HG03342 (cell line): Measurements from ENCODE around the gene TYR.
"Not testable (repeated sequence)": the region's sequence is repeated elsewhere in the genome, so short reads cannot be mapped to it uniquely, and the experiment has no call there.

Experiments
- ATAC-seq: cut with Tn5 transposase; IDR thresholded peaks from one replicate; pipeline ENCODE4 v1.9.1; 2021; ENCODE audit warnings: mild to moderate bottlenecking, moderate library complexity; ENCODE audit not compliant: unreplicated experiment

The TYR gene

DNA sequence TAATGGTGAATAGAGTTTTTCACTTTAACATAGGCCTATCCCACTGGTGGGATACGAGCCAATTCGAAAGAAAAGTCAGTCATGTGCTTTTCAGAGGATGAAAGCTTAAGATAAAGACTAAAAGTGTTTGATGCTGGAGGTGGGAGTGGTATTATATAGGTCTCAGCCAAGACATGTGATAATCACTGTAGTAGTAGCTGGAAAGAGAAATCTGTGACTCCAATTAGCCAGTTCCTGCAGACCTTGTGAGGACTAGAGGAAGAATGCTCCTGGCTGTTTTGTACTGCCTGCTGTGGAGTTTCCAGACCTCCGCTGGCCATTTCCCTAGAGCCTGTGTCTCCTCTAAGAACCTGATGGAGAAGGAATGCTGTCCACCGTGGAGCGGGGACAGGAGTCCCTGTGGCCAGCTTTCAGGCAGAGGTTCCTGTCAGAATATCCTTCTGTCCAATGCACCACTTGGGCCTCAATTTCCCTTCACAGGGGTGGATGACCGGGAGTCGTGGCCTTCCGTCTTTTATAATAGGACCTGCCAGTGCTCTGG lies at the start of gene TYR:
TSS of gene TYR (plus strand) at position 185 of the 541 bp plus-strand sequence. CDS start at position 264, 79 bp downstream.
- ATAC-seq: no peak

DNA sequence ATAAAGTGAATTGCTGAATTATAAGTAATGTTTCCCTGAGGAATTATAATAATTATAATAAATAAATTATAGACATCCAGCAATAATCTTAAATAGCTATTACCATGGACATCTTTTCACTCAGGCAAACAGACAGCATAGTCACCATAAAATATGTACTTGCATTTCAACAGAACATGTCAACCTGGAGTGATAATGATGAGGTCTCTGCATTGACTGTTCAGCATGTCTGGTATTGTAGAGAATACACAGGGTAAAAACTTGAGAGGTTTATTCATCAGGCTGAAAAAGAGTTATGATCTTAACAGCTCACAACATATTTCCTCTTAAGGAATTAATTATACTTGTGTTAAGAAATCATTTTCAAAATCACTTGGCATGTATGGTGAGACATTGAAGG lies 41.1 kb upstream of the TYR start:
- no peak for ATAC-seq

DNA sequence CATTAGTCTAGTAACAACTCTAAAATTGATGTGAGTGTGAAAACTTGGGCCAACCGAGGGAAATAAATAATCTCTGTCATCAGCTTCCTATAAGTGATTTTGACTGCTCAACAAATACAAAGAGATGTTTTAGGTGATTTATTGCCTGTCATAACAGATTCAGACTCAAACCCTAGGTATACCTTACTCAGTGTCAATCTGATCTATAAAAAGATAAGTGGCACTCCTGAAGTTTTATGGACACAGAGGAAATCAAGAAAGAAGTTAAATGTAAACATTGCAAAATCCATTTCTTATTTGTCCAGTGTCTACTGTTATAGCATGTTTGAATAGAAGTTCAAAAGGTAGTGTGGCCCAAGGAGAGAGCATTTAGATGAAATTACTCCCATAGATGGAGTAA lies 30.4 kb upstream of the TYR start:
- ATAC-seq: no peak

DNA sequence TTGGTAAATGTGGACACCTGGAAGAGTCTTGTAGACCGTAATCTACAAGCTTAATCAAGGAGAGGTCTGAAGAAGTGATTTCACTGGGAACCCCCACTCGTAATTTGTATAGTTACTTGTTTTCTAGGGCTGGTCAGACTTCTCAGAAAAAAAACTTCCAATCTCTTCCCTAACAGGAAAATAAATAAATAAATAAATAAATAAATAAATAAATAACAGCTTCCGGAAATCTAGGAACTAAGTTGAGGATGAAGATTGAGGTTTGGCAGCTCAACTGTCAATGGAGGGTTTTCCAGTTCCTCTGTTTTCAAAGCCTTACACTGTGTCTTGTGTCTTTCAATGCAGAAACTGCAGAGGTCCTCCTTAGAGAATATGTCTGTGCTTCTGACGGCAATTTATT lies 17.7 kb upstream of the TYR start:
- no peak for ATAC-seq

DNA sequence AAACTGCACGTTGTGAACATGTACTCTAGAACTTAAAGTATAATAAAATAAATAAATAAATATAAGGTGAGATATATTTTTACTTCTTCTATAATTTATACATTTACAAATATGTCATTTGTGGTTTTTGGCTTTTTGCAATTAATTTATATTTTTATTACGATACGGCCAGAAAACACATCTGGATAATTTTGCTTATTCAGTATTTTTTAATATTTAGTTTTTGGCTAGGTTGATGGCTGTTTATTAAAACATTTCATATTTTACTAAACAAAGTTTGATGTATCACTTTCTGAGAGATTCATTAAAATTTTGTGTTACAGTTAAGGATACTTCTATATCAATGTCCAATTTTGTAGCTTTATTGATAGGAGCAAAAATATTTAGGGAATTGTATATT lies 15.7 kb upstream of the TYR start:
- no peak for ATAC-seq

DNA sequence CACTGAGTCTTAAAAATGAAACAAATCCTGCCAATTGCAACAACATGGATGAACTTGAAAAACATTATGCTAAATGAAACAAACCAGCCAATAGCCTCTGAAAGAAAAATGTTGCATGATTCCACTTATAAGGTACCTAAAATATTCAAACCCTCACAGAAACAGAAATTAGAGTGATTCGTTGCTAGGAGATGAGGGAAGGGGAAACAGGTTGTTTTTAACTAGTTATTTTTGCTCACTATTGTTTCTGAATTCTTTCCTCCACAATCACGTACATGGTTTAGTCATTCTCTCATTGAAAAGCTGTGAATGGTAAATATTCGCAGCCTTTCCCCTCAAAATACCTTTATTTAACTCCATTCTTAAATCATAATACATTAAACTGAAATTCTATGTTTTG lies 14.0 kb upstream of the TYR start:
- ATAC-seq: no peak

DNA sequence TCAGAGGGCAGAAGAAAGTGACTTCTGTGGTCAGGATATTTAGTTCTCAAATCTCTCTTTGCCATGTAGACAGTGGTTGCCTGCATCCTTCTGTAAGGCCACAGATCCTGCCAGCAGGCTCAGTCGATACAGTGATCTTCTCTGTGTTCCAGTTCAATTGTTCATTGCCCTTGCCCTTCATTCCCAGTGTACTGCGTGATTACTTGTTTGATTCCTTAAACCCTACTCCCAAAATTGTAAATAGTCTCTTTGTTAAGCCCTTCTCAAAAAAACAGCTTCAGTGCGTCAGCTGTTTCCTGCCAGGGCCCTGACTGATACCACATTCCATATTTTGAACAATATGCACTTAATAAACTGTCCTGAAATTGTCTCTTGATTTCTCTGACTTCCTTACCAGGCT lies 9.3 kb upstream of the TYR start:
- ATAC-seq: no peak

DNA sequence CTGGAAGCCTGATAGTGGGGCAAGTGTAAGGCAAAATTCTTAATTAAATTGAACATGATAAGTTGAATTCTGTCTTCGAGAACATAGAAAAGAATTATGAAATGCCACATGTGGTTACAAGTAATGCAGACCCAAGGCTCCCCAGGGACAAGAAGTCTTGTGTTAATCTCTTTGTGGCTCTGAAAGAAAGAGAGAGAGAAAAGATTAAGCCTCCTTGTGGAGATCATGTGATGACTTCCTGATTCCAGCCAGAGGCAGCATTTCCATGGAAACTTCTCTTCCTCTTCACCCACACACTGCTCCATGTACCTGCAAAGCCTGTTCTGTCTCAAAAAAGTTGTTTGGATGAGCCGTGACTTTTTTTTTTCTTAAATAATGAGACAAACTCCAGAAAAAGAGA lies 1.9 kb upstream of the TYR start:
- ATAC-seq: no peak

DNA sequence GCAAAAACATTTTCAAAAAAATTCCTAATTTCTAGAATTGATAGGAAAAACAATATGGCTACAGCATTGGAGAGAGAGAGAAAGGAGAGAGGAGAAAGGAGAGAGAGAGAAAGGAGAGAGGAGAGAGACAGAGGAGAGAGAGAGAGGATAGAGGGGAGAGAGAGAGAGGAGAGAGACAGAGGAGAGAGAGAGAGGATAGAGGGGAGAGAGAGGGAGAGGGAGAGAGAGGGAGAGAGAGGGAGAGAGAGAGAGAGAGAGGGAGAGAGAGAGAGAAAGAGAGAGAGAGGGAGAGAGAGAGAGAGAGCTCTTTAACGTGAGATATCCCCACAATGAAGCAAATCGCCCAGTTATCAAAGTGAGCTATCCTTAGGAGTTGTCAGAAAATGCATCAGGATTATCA lies 737 bp upstream of the TYR start:
- no peak for ATAC-seq

DNA sequence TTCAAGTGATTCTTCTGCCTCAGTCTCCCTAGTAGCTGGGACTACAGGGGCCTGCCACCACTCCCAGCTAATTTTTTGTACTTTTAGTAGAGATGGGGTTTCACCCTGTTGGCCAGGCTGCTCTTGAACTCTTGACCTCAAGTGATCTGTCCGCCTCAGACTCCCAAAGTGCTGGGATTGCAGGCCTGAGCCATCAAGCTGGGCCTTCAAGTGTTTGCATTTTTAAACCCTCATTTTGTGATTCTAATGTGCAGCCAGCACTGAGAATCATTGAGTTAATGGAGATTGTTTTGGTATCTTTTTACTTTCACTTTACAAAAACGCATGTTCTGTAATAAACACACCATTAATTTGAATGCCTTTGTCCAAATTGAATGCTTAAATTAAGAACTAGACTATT lies 3.4 kb downstream of the TYR start:
- no peak for ATAC-seq

DNA sequence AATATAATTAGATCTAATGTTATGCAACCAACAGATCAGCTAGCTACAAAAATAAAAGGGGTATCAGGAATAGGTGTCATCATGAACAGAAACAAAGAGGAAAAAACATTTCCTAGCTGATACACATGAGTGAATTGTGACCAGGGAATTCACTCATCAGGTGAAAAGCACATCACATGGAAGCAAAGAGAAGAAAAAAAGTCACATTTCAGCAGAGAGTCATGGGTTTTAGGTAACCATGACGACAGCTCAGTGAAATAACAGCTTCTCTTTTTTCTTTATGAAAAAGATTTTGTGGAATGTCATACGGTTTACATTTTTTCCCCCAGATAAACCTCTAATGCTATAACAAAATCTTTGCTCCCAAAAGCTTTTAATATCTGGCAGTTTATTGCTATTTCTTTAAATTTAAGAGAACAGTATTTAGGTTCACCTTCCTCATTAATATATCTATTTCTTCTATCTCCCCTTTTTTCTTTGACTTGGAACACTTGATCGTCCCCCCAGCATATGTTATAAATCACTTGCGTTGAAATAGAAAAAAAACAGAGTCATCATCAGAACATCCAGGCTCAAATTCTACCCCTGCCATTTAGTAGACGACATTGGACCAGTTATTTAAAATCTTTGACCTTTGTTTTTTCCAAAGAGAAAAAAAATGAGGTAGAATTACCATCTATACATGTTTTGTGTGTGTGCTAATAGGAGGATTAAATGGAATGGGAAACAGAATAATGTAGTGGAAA lies 5.3 kb downstream of the TYR start:
- ATAC-seq: no peak

DNA sequence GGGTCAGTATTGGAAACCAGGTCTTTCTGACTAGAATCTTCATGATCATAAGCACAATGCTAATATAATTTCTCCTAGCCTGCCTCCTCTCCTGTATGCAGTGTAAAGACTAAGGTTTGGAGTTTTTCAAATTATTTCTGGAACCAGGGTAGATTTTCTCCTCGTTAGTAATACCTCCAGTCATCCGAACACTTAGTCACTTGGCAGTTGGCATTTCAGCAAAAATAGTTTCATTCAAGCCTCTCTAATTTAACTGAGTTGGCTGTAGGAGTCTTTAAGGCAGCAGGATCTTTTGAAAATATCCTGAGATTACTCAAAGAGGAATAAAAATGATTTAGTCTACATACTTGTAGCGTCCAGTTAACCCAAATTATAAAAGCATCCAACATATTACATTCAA lies 6.3 kb downstream of the TYR start:
- no peak for ATAC-seq

DNA sequence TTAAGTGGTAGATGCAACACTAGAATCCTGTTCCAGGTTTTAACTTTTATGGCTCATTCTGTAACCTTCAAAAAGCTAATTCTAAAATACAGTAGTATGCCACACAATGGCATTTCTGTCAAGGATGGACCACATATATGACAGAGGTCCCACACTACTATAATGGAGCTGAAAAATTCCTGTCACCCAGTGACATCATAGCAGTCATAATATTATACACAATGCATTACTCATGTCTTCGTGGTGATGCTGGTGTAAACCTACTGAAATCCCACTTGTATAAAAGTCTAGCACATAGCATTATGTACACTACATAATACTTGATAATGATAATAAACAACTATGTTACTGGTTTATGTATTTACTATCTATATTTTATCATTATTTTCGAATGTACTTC lies 12.1 kb downstream of the TYR start:
- ATAC-seq: no peak

DNA sequence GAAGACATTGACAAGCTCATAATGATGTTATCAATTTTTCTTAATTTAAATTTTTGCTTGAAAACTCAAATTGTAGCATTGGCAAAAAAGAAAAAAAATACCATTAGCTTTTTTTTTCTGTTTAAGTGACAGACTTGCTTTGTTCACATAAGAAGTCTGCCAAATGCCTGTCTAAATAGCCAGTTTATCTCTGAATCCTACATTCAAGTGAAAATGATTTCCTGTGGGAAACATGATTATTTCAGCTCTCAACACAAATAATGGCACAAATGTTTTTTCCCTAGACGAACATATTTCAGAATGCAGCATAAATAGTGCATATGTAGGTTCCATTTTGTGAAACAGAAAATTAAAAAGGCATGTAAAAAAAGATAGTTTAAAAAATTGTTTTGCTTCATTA lies 23.5 kb downstream of the TYR start:
- no peak for ATAC-seq

DNA sequence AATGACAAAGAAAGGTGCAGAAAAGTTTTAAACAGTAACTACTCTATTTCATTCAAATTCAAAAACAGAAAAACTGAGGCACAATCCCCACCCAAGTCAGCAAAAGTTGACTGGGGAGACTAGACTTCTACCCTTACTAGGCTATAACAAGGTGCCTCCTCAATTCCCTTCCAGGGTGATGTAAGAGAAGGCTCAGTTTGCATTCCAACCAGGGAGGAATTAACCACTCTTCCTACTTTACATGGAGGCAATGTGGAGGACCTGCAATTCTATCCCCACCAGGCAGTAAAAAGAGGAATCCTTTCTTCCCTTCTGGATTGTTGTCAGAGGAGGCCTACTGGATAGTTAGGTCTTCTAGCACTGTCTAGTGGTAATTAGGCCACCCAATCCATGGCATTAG lies 26.1 kb downstream of the TYR start:
- ATAC-seq: no peak

DNA sequence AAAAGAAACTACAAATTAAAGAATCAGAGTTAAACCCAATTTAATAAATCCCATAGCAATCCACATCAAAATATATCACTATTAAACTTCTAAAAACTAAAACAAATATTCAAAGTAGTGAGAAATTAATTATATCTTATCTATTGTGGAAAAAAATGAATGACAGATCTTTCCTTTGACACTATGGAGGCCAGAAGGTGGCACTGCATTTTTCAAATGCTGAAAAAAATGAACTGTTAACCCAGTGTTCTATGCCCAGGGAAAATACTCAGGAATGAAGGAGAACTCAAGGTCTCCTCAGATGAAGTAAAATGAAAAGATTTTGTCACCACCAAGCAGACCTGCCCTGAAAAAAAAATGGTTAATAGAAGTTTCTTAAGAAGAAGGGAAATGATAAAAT lies 27.7 kb downstream of the TYR start:
- ATAC-seq: no peak

DNA sequence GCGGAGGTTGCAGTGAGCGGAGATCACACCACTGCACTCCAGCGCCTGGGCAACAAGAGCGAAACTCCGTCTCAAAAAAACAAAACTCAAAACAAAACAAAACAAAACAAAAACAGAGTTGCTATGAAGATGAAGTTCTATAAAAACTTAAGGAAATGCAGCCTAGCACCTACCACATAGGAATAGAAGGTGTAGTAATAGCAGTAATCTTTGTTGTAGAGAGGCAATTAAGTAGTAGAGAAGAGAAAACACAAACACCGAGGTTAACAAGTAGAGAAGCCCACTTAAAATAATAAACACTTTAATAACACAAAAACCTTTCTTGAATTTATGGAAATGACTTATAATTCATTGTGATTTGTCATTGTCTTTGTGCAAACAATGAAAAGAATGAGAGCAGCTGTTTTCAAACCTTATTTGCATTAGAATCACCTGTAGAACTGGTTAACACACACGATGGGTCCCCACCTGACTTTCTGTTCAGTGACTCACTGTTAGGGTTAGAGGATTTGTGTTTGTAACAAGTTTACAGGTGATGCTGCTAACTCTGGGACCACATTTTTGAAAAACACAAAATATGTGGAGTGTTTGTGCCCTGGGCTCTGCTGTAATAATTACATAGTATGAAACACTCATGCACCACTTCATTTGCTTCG lies 43.1 kb downstream of the TYR start:
- no peak for ATAC-seq

DNA sequence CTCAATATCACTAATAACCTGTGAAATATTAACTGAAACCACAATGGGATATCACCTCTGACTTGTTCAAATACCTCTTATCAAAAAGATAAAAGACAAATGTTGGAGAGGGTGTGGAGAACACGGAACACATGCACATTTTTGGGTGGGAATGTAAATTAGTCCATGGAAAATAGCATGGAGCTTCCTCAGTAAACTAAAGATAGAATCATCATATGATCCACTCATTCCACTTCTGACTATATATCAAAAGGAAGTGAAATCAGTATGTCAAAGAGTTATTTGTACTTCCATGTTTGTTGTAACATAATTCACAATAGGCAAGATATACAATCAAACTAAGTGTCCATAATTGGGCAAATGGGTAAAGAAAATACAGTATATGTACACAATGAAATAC lies 57.4 kb downstream of the TYR start:
- ATAC-seq: no peak

DNA sequence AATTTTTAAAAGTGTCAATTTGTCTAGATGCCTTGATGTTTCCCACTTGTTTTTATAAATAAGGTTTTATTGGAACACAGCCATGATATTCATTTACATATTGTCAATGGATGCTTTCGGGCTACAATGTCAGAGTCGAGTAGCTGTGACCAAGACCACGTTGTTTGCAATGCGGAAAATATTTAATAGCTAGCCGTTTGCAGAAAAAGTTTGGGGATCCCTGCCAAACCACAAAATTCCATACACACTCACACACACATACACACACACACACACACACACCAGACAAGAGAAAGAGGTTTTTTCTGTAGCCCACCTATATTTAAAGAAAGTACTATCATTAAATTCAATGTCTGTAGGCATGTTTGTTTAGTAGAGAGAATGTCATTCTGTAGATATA lies 58.3 kb downstream of the TYR start:
- no peak for ATAC-seq

DNA sequence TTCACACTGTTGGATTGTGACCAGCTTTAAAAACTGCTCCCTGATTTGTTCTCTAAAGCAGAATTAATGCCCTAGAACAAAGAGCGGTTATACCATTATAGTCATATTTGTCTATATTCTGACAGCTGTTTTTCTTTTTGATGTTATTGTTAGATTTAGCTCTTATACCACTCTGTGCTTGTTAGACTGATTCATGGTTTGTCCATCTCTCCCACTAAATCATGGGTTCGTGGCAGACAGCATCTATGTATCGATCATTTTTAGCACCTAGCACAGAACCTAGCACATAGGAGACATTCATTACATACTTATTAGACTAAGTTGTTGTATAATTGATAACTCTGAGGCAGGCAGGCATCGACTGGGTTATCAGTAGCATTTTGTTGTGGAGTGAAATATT lies 69.3 kb downstream of the TYR start:
- ATAC-seq: not testable (repeated sequence)

DNA sequence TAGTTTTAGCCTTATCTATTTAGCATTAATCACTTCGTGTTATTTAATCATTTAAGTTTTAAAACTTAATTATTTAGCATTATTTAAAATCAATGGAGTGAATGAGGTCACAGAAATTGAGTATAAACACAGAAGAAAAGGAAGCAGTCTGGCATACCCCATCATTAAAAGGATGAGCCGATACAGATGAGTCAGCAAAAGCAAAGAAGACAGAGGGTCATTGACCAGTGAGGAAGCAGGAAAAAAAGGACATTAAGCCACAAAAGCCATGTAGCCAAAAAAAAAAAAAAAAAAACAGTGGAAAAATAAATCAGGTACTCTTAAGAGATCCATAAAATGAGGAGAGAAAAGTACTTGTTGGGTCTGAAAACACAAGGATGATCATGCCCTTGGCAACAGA lies 71.5 kb downstream of the TYR start:
- ATAC-seq: no peak

DNA sequence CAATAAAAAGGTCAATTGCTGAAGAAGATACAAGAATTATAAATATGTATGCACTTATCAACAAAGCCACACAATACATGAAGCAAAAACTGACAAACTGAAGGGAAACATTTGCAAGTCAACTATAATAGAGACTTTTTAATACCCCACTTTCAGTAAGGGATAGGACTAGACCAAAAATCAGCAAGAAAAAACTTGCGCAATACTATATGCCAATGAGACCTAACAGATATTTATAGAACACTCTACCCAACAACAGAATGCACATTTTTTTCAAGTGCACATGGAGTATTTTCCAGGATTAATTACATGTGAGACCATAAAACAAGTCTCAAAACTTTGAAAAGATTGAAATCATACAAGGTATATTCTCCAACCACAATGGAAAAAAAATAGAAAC lies 83.8 kb downstream of the TYR start:
- ATAC-seq: not testable (repeated sequence)
